GM19438 (cell line): ENCODE results near the gene MARS1.
A peak's percentile ranks its signal among the peaks of the same experiment; 100 is the strongest.
"Not testable (repeated sequence)": the region's sequence is repeated elsewhere in the genome, so short reads cannot be mapped to it uniquely, and the experiment has no call there.

ENCODE experiments used
- ATAC-seq: cut with Tn5 transposase; IDR thresholded peaks from one replicate; pipeline ENCODE4 v1.9.1; 2021; ENCODE audit warnings: low read depth; ENCODE audit not compliant: unreplicated experiment

MARS1 gene

GRCh38 chr12:57515408-57515933 lies 27.6 kb downstream of the MARS1 start:
- no peak for ATAC-seq

GRCh38 chr12:57515934-57516541 lies 28.2 kb downstream of the MARS1 start:
- no peak for ATAC-seq

GRCh38 chr12:57516617-57517153 lies 28.8 kb downstream of the MARS1 start:
- no peak for ATAC-seq

- no peak for ATAC-seq
Measured at GRCh38 chr12:57517187-57517586, 29.3 kb downstream of the MARS1 start.

GRCh38 chr12:57517718-57518117 lies 29.9 kb downstream of the MARS1 start:
- ATAC-seq, result not testable (repeated sequence)

GRCh38 chr12:57518176-57518919 lies 30.5 kb downstream of the MARS1 start:
- ATAC-seq, result no peak

- no peak for ATAC-seq
Measured at GRCh38 chr12:57518920-57519795, 31.3 kb downstream of the MARS1 start.

GRCh38 chr12:57519796-57520052 lies 31.9 kb downstream of the MARS1 start:
- ATAC-seq, result peak; percentile 5

GRCh38 chr12:57520053-57520818 lies 32.4 kb downstream of the MARS1 start, which contains the start of gene DDIT3:
TSS of gene DDIT3 (minus strand) at chr12:57520514. CDS start at chr12:57517406, 3,108 bp downstream.
- ATAC-seq, result peak; percentile 63

- no peak for ATAC-seq
Measured at GRCh38 chr12:57521525-57522010, 33.7 kb downstream of the MARS1 start.

- ATAC-seq, result peak; percentile 46
Measured at GRCh38 chr12:57522011-57522886, 34.4 kb downstream of the MARS1 start, which contains the start of gene MBD6. TSS of gene MBD6 (plus strand) at chr12:57522824. CDS start at chr12:57524304, 1,480 bp downstream.

- no peak for ATAC-seq
Measured at GRCh38 chr12:57522887-57523705, 35.2 kb downstream of the MARS1 start.

- ATAC-seq, result no peak
Measured at GRCh38 chr12:57523706-57524614, 36.1 kb downstream of the MARS1 start.

GRCh38 chr12:57524814-57525614 lies 37.1 kb downstream of the MARS1 start:
- ATAC-seq, result no peak

- ATAC-seq, result no peak
Measured at GRCh38 chr12:57525615-57526383, 37.9 kb downstream of the MARS1 start.
